K562 (cell line): ENCODE results near the gene TMCC2. TPM values are rescaled to one million over a fixed set of nuclear protein-coding genes. Genes with fewer than 3 reads are reported as not detected.

Experiments used
- ATAC-seq: fragments of 200-7000 bp; cut with Tn5 transposase; 3 replicates; pipeline ENCODE4 v1.9.1; 2020; ENCODE audit warnings: moderate library complexity
- BruUV-seq: library from RNA; stranded (reverse); fragments of 400-500 nt; replicated peaks from 2 replicates; lab custom pipeline; 2021; lab: Mats Ljungman, UMichigan
- CTCF ChIA-PET: fragments of 300-600 bp; formaldehyde crosslinking; extraction: SDS; loops from one replicate; lab custom pipeline; 2021; ENCODE audit warnings: low intra/inter-chr PET ratio; lab: Yijun Ruan, JAX
- POLR2A ChIA-PET: fragments of 300-600, 350-650 bp; sonication (Branson Sonifier 250); formaldehyde crosslinking; extraction: SDS; loops from one replicate; lab custom pipeline; 2021; ENCODE audit warnings: antibody characterized with exemption, inconsistent platforms; lab: Yijun Ruan, JAX
- DNase-seq, 4 experiments: peaks; one replicate each; pipeline versions ENCODE4 v3.0.0 to v3.0.0-alpha.2; 2011 to 2018; ENCODE audit warnings: low spot score in 3 of 4, mixed read lengths in 3 of 4; ENCODE audit errors: extremely low read depth in 1 of 4
- FAIRE-seq: peaks from 2 replicates; lab custom pipeline; 2011; peaks lifted over from hg19 to GRCh38; lab: Jason Lieb, UNC
- H2AFZ ChIP-seq: 2 replicates; pipeline ENCODE4 v1.6.0; 2011; ENCODE audit warnings: low read depth, low read length, control low read depth, inconsistent platforms
- H3K27ac ChIP-seq: fragments of 200-600 bp; 3 replicates; pipeline ENCODE4 v1.8.0; 2011; ENCODE audit warnings: low read depth, mild to moderate bottlenecking, control low read depth, inconsistent platforms, low read length, moderate library complexity, mixed read lengths; ENCODE audit errors: extremely low read depth
- H3K27me3 ChIP-seq, 2 experiments: fragments of 300-600 bp in 1 of 2; 2 replicates in 1 of 2; 3 replicates in 1 of 2; pipeline versions ENCODE4 v1.6.0 to v1.8.0; 2011; ENCODE audit warnings: inconsistent platforms in 2 of 2, low read length in 2 of 2, mild to moderate bottlenecking in 1 of 2, mixed read lengths in 1 of 2, moderate library complexity in 1 of 2; ENCODE audit not compliant: control insufficient read depth in 2 of 2, insufficient read depth in 2 of 2
- H3K36me3 ChIP-seq: fragments of 300-600 bp; 3 replicates; pipeline ENCODE4 v1.8.0; 2011; ENCODE audit warnings: mild to moderate bottlenecking, low read length, inconsistent platforms; ENCODE audit not compliant: control insufficient read depth, insufficient read depth
- H3K4me1 ChIP-seq, 2 experiments: fragments of 200-600 bp in 1 of 2; replicated peaks in 1 of 2; 2 replicates in 1 of 2; 3 replicates in 1 of 2; pipeline versions ENCODE4 v1.5.1 to v1.8.0; 2011; ENCODE audit warnings: inconsistent platforms in 2 of 2, low read length in 2 of 2, mild to moderate bottlenecking in 1 of 2, mixed read lengths in 1 of 2, moderate library complexity in 1 of 2; ENCODE audit not compliant: control insufficient read depth in 2 of 2, insufficient read depth in 2 of 2
- H3K4me2 ChIP-seq: 2 replicates; pipeline ENCODE4 v1.6.1; 2011; ENCODE audit warnings: low read length, control low read depth, inconsistent platforms, mixed read lengths; ENCODE audit not compliant: insufficient read depth
- H3K4me3 ChIP-seq: fragments of 200-600 bp; sonication (generic), shearing (Covaris generic); 2 replicates; pipeline ENCODE4 v1.5.1; 2016; ENCODE audit warnings: control low read depth, inconsistent platforms
- H3K79me2 ChIP-seq: fragments of 200-600 bp; 3 replicates; pipeline ENCODE4 v1.8.0; 2011; ENCODE audit warnings: low read length, inconsistent platforms; ENCODE audit not compliant: control insufficient read depth, insufficient read depth
- H3K9ac ChIP-seq, 2 experiments: 2 replicates each; pipeline versions ENCODE4 v1.6.0 to v1.6.1; 2011; ENCODE audit warnings: low read depth in 2 of 2, low read length in 2 of 2, control low read depth in 1 of 2, inconsistent platforms in 1 of 2, mild to moderate bottlenecking in 1 of 2, mixed read lengths in 1 of 2; ENCODE audit not compliant: insufficient read depth in 1 of 2
- H3K9me1 ChIP-seq: one replicate; pipeline ENCODE4 v1.6.0; 2011; ENCODE audit warnings: inconsistent platforms, mild to moderate bottlenecking, low read length, moderate library complexity; ENCODE audit not compliant: control insufficient read depth, insufficient read depth
- H3K9me3 ChIP-seq: replicated peaks from 2 replicates; pipeline ENCODE4 v1.5.1; 2011; ENCODE audit warnings: low read depth, low read length, inconsistent platforms; ENCODE audit not compliant: control insufficient read depth, insufficient read depth
- H4K20me1 ChIP-seq: replicated peaks from 2 replicates; pipeline ENCODE4 v1.6.1; 2011; ENCODE audit warnings: low read length, inconsistent platforms, mixed read lengths; ENCODE audit not compliant: control insufficient read depth, insufficient read depth
- ATF6 ChIP-seq: sonication (generic); formaldehyde crosslinking; IDR thresholded peaks from 2 replicates; pipeline ENCODE4 v1.4.0; 2020; ENCODE audit warnings: mild to moderate bottlenecking, missing genetic modification reagents
- CBFA2T3 ChIP-seq: fragments of 450-650 bp; IDR thresholded peaks from 2 replicates; pipeline ENCODE4 v1.6.1; 2017
- GABPA ChIP-seq: fragments of 200-800 bp; sonication (Bioruptor generic); conservative IDR thresholded peaks from 2 replicates; pipeline ENCODE4 v1.6.1; 2016; ENCODE audit warnings: low read depth, missing genetic modification characterization, missing compliant biosample characterization
- GMEB1 ChIP-seq: fragments of 250-450 bp; sonication (Bioruptor Pico); IDR thresholded peaks from 2 replicates; pipeline ENCODE4 v1.4.0; 2020; ENCODE audit warnings: mild to moderate bottlenecking
- GTF2A2 ChIP-seq: IDR thresholded peaks from 2 replicates; pipeline ENCODE4 v1.6.1; 2016; ENCODE audit warnings: mild to moderate bottlenecking, missing genetic modification characterization, missing compliant biosample characterization
- HDGF ChIP-seq: fragments of 450-650 bp; IDR thresholded peaks from 2 replicates; pipeline ENCODE4 v1.6.1; 2016
- NCOA2 ChIP-seq, 2 experiments: fragments of 450-650 bp; IDR thresholded peaks; 2 replicates each; pipeline ENCODE4 v1.6.1; 2018; ENCODE audit warnings: mild to moderate bottlenecking in 2 of 2, moderate library complexity in 1 of 2; ENCODE audit not compliant: partially characterized antibody in 2 of 2
- PRMT5 ChIP-seq: sonication (generic); formaldehyde crosslinking; IDR thresholded peaks from 2 replicates; pipeline ENCODE4 v1.5.0; 2020; ENCODE audit warnings: missing genetic modification reagents
- RBM17 ChIP-seq: fragments of 200-400 bp; formaldehyde crosslinking; IDR thresholded peaks from 2 replicates; pipeline ENCODE4 v1.6.1; 2017; ENCODE audit warnings: low read depth, mild to moderate bottlenecking, low read length, borderline replicate concordance
- SNRNP70 ChIP-seq: fragments of 200-400 bp; formaldehyde crosslinking; optimal IDR thresholded peaks from 2 replicates; pipeline ENCODE3; 2017; ENCODE audit warnings: low read depth, low read length
- TCF15 ChIP-seq: fragments of 250-450 bp; sonication (Bioruptor Pico); IDR thresholded peaks from 2 replicates; pipeline ENCODE4 v1.8.0; 2022; ENCODE audit warnings: moderate library complexity, mild to moderate bottlenecking, inconsistent platforms
- TCF3 ChIP-seq: sonication (generic); formaldehyde crosslinking; IDR thresholded peaks from 2 replicates; pipeline ENCODE4 v1.4.0; 2020; ENCODE audit warnings: mild to moderate bottlenecking, missing genetic modification reagents
- ZNF197 ChIP-seq: fragments of 200-800 bp; sonication (Bioruptor generic); IDR thresholded peaks from 2 replicates; pipeline ENCODE4 v1.6.1; 2016; ENCODE audit warnings: low read depth, missing genetic modification characterization, missing compliant biosample characterization
- WGBS: fragments of 100-300 bp; shearing (Covaris generic); methylation state at CpG from one replicate; pipeline ENCODE4 v1.1.6; 2016; ENCODE audit warnings: low coverage, mixed read lengths; ENCODE audit not compliant: insufficient coverage; ENCODE audit errors: missing lambda C conversion rate; 5-methylcytosine and 5-hydroxymethylcytosine counted together
- in situ Hi-C: fragments of 300-500 bp; cut with MboI; formaldehyde crosslinking; loops from 4 replicates; pipeline ENCODE4 v1.15.0; 2018; ENCODE audit warnings: inconsistent platforms, mixed read lengths
- intact Hi-C: fragments of 100-400 bp; cut with micrococcal nuclease; formaldehyde crosslinking; loops from 2 replicates; pipeline ENCODE4 v1.14.2; 2022
- polyA plus RNA-seq, 8 experiments: library from polyadenylated mRNA; depleted of rRNA in 4 of 8; stranded (reverse) in 5 of 8; unstranded in 3 of 8; fragments of >200 nt; fragmentation: Nextera tagmentation in 2 of 8; fragmentation: Illumina TruSeq in 1 of 8; extraction: Ambion mirVana in 2 of 8; extraction: Trizol in 1 of 8; gene quantifications; 2 replicates each; pipeline versions ENCODE4 v1.2.1 to v1.2.3, GENCODE V29; 2011 to 2014; ENCODE audit warnings: inconsistent platforms in 1 of 8, missing spikeins in 1 of 8
- total RNA-seq, 7 experiments: library from RNA; depleted of rRNA in 6 of 7; stranded (reverse); fragments of >200 nt in 6 of 7; fragmentation: Illumina TruSeq in 2 of 7; extraction: Trizol in 2 of 7; gene quantifications; 2 replicates each; pipeline versions ENCODE4 v1.2.1 to v1.2.3, GENCODE V29; 2011 to 2021; ENCODE audit warnings: low replicate concordance in 1 of 7
- TF ChIP-seq, protein P1 (sequence below): fragments of 450-650 bp; IDR thresholded peaks from 2 replicates; pipeline ENCODE4 v1.6.1; 2016

Gene TMCC2
- total and polyA plus RNA-seq, 9 of the 15 experiments (the other 6 are each of a cell fraction or from before 2014, with no cell fraction given), result 0.06 to 1.8 (median 0.98) TPM

DNA sequence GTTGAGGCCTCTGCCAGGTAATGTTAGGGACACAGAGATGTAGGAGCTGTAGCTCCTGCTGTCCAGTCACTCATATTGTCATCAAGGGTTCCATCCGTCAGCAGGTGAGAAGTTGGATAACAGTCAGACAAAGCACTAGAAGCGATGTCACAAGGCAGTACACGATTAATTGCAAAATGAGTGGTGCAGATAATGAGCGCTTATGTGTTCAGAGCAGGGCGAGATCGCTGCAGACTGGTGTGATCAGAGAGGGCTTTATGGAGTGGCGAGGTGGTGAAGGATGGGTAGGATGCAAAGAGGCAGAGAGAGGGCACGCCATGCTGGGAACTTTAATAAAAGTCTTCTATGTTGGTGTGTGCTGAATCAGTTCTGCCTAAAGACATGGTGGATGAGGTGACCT lies 8.8 kb downstream of the TMCC2 start (continued):
- TF ChIP-seq, protein P1, sequence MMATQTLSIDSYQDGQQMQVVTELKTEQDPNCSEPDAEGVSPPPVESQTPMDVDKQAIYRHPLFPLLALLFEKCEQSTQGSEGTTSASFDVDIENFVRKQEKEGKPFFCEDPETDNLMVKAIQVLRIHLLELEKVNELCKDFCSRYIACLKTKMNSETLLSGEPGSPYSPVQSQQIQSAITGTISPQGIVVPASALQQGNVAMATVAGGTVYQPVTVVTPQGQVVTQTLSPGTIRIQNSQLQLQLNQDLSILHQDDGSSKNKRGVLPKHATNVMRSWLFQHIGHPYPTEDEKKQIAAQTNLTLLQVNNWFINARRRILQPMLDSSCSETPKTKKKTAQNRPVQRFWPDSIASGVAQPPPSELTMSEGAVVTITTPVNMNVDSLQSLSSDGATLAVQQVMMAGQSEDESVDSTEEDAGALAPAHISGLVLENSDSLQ, result peak; percentile 31; the same call in 1 of the 2 replicates
- TF ChIP-seq TCF3, result peak; percentile 56
- TF ChIP-seq CBFA2T3, result peak; percentile 62
- no peak for TF ChIP-seq GABPA (tag)
- no peak for TF ChIP-seq TCF15 (CRISPR knock-in tag)
- TF ChIP-seq, all 486 proteins: peak for 9

GRCh38 chr1:205236951-205237475 lies 9.3 kb downstream of the TMCC2 start:
- no peaks in the 10 kb centered on the region for H3K36me3 ChIP-seq
- intact Hi-C loops (no loop called here), in situ Hi-C loops (no loop called here)
- no peak overlapping the region for H3K4me3 ChIP-seq
- TF ChIP-seq SNRNP70, result no peak
- no peak for TF ChIP-seq NCOA2 (IDR thresholded peaks at IDR 0.05; ENCODE audit: partially characterized antibody in 2 of 2)
- no peak for TF ChIP-seq ZNF197 (CRISPR knock-in tag)
- TF ChIP-seq, protein P1, result no peak
- TF ChIP-seq GTF2A2 (tag), result no peak
- no peak for TF ChIP-seq GMEB1 (CRISPR knock-in tag)
- no peak for TF ChIP-seq RBM17
- TF ChIP-seq PRMT5 (CRISPR knock-in tag), result no peak
- TF ChIP-seq HDGF, result no peak
- TF ChIP-seq ATF6 (CRISPR knock-in tag), result no peak
- no peak overlapping the region for H3K4me2 ChIP-seq
- H3K27ac ChIP-seq, result no peak overlapping the region
- H3K79me2 ChIP-seq, result no peaks in the 10 kb centered on the region
- H4K20me1 ChIP-seq, result no peaks in the 10 kb centered on the region
- H3K9me3 ChIP-seq, result no peaks in the 10 kb centered on the region
- ATAC-seq (no peak), FAIRE-seq (no peak), DNase-seq (no peak)
- no peak overlapping the region for H2AFZ ChIP-seq
- BruUV-seq, result no TSS peak
- H3K9ac ChIP-seq, result no peak overlapping the region
- POLR2A ChIA-PET, result interaction anchor here (0.7 to 3.9 kb wide), 6 partner anchors 8 to 117 kb away, joined by 3 to 20 read pairs (median 8); partner anchors contain the start of gene TMCC2
- CTCF ChIA-PET, result no interaction called here
- 61% methylated on average over 4 of the region's 4 CpGs for WGBS
- no peaks in the 10 kb centered on the region for H3K9me1 ChIP-seq
- peaks cover 0 to 10% of the 10 kb centered on the region in 2 experiments; a peak in 1 of 5 replicates for H3K27me3 ChIP-seq
- peaks cover 17 to 23% of the 10 kb centered on the region in 2 experiments for H3K4me1 ChIP-seq
